Natural killer cell (primary cell): Measurements from ENCODE around the gene GLIS1. TPM values are rescaled to one million over a fixed set of nuclear protein-coding genes. Genes with fewer than 3 reads are reported as not detected.

Experiments
- ATAC-seq, 3 donors: fragments of 150-1000 bp in 2 of 3; fragments of 200-7000 bp in 1 of 3; cut with Tn5 transposase; 1 replicate in 1 of 3; 2 replicates in 2 of 3; pipeline ENCODE4 v1.10.0; 2021; ENCODE audit warnings: mild to moderate bottlenecking in 2 of 3, moderate library complexity in 2 of 3
- DNase-seq, 2 donors: peaks; one replicate each; pipeline versions ENCODE4 v3.0.0 to v3.0.0-alpha.2; 2013 to 2021; ENCODE audit warnings: mixed read lengths in 1 of 2
- H3K27ac ChIP-seq: one replicate; pipeline ENCODE4 v1.5.1; 2013; ENCODE audit warnings: mild to moderate bottlenecking, low read length
- H3K27me3 ChIP-seq: one replicate; pipeline ENCODE4 v1.6.1; 2013; ENCODE audit warnings: low read length; ENCODE audit not compliant: control insufficient read depth, insufficient read depth
- H3K36me3 ChIP-seq: one replicate; pipeline ENCODE4 v1.6.1; 2013; ENCODE audit warnings: low read length; ENCODE audit not compliant: control insufficient read depth, insufficient read depth
- H3K4me1 ChIP-seq: one replicate; pipeline ENCODE4 v1.6.1; 2013; ENCODE audit warnings: low read length; ENCODE audit not compliant: control insufficient read depth, insufficient read depth
- H3K4me3 ChIP-seq: one replicate; pipeline ENCODE4 v1.5.1; 2013; ENCODE audit warnings: low read length
- H3K9me3 ChIP-seq: one replicate; pipeline ENCODE4 v1.6.1; 2013; ENCODE audit warnings: low read length; ENCODE audit not compliant: control insufficient read depth, insufficient read depth
- H3K27ac Mint-ChIP-seq, 2 donors: one replicate each; pipeline ENCODE4 v1.8.0; 2022; ENCODE audit warnings: mild to moderate bottlenecking in 2 of 2, mixed read lengths in 2 of 2, moderate library complexity in 1 of 2
- H3K27me3 Mint-ChIP-seq, 2 donors: one replicate each; pipeline ENCODE4 v1.8.0; 2022; ENCODE audit warnings: low read depth in 2 of 2, mixed read lengths in 2 of 2
- H3K36me3 Mint-ChIP-seq: one replicate; pipeline ENCODE4 v1.8.0; 2022; ENCODE audit warnings: mixed read lengths
- H3K4me1 Mint-ChIP-seq, 2 donors: one replicate each; pipeline ENCODE4 v1.8.0; 2022; ENCODE audit warnings: mixed read lengths in 2 of 2
- H3K4me3 Mint-ChIP-seq: one replicate; pipeline ENCODE4 v1.8.0; 2022; ENCODE audit warnings: mild to moderate bottlenecking, moderate library complexity, mixed read lengths
- H3K9me3 Mint-ChIP-seq, 2 donors: one replicate each; pipeline ENCODE4 v1.8.0; 2022; ENCODE audit warnings: mixed read lengths in 2 of 2
- WGBS: methylation state at CpG from one replicate; pipeline ENCODE4 v1.1.7; 2013; ENCODE audit warnings: missing lambda C conversion rate; ENCODE audit not compliant: insufficient coverage; 5-methylcytosine and 5-hydroxymethylcytosine counted together
- intact Hi-C: fragments of 100-400 bp; cut with micrococcal nuclease; formaldehyde crosslinking; loops from one replicate; pipeline ENCODE4 v1.14.2; 2022
- total RNA-seq, 4 donors: library from RNA; stranded (reverse); fragments of 120-200 nt in 1 of 4; gene quantifications; one replicate each; pipeline versions ENCODE4 v1.2.3 to v1.2.4, GENCODE V29; 2013 to 2022
- TF ChIP-seq, protein P1 (sequence below): fragments of 200-600 bp; IDR thresholded peaks from one replicate; pipeline ENCODE4 v1.8.0; 2022; ENCODE audit warnings: antibody characterized with exemption

The GLIS1 gene
- total RNA-seq, 3 donors from 2014 or later (not counting 1 experiment from before 2014, with no cell fraction given): not detected

DNA sequence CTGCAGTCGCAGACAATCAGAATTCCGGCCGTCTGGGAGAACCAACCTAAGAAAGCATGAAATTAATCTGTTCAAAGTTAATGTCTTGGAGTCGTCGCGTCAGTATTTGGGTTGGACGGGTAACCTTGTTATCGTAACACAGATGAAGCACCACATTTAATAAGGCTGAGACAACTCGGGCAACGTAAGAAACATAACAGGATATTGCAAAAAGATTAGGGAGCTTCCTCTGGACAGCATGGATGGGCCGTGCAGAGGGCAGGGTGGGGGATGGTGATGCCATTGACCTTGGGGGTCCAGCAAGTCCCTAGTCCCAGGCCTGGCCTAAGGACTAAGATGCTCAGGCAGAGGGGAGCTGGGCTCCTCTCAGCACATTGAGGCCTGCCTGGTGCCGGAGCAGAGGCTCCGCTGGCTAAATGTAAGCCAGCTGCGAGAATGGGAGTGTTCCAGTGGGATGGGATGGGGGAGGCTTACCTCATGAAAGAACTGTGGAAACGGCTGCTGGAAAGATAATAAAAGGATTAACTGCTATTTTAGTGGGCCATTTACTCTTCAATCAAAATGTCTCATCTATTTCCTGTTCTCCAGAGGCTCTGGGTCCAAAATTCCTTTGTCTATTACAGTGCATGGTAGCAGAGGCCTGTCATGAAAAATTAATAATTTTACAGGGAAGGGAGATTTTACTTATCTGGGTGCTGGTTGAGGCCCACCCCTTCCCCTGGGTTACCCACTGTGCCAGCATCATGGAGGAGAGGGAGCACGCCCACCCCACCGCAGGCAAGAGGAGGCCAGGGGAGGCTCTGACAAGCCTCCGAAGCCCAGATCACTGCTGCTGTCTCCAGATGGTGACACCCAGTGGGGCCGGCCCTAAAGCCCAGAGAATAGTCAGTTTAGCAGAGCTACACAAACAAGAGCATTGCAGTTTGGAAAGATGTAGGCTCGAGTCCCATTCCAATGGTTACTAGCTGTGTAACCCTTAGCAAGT lies 148.1 kb downstream of the GLIS1 start:
- Histone ChIP-seq H3K36me3 (no peaks in the 10 kb centered on the region), H3K4me3 (no peak overlapping the region), H3K4me1 (peaks cover 5% of the 10 kb centered on the region), H3K9me3 (no peaks in the 10 kb centered on the region), H3K27me3 (peaks cover 7% of the 10 kb centered on the region), H3K27ac (no peak overlapping the region)
- TF ChIP-seq, protein P1, sequence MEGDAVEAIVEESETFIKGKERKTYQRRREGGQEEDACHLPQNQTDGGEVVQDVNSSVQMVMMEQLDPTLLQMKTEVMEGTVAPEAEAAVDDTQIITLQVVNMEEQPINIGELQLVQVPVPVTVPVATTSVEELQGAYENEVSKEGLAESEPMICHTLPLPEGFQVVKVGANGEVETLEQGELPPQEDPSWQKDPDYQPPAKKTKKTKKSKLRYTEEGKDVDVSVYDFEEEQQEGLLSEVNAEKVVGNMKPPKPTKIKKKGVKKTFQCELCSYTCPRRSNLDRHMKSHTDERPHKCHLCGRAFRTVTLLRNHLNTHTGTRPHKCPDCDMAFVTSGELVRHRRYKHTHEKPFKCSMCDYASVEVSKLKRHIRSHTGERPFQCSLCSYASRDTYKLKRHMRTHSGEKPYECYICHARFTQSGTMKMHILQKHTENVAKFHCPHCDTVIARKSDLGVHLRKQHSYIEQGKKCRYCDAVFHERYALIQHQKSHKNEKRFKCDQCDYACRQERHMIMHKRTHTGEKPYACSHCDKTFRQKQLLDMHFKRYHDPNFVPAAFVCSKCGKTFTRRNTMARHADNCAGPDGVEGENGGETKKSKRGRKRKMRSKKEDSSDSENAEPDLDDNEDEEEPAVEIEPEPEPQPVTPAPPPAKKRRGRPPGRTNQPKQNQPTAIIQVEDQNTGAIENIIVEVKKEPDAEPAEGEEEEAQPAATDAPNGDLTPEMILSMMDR: no peak
- WGBS: 95% methylated on average over 19 of the region's 20 CpGs
- Mint-ChIP-seq H3K27ac (no peak overlapping the region), H3K9me3 (no peaks in the 10 kb centered on the region), H3K4me3 (no peak overlapping the region), H3K4me1 (peaks cover 7 to 13% of the 10 kb centered on the region in 2 donors), H3K27me3 (peaks cover 41 to 48% of the 10 kb centered on the region in 2 donors), H3K36me3 (no peaks in the 10 kb centered on the region)
- intact Hi-C loops: loop anchor here (5.0 kb wide), 1 partner anchor 104 kb away; no protein-coding TSS in a partner anchor
- ATAC-seq (no peak), DNase-seq (no peak)

DNA sequence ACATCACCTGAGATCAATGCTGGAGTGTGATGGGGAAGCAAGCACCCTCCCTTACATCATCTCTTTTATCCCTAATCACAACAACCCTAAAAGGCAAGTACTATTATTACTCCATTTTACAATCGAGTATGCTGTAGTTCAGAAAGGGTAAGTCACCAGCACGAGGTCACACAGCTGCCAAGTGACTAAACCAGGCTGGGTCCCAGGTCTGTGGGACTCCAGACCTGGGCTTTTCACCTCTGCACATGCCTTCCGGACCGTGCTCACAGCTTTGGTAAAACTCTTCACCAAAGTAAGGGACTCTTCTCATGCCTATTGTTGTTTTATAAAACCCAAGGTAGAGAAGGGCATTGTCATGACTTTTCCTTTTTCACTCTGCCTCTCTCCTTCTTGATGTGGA lies 148.9 kb downstream of the GLIS1 start:
- Mint-ChIP-seq H3K4me3 (no peak overlapping the region), H3K36me3 (no peaks in the 10 kb centered on the region), H3K4me1 (peaks cover 11 to 19% of the 10 kb centered on the region in 2 donors), H3K9me3 (no peaks in the 10 kb centered on the region), H3K27me3 (peaks cover 41 to 52% of the 10 kb centered on the region in 2 donors), H3K27ac (no peak overlapping the region)
- ATAC-seq (no peak), DNase-seq (no peak)
- Histone ChIP-seq H3K27ac (no peak overlapping the region), H3K27me3 (peaks cover 7% of the 10 kb centered on the region), H3K4me3 (no peak overlapping the region), H3K4me1 (peaks cover 12% of the 10 kb centered on the region), H3K9me3 (no peaks in the 10 kb centered on the region), H3K36me3 (no peaks in the 10 kb centered on the region)
- TF ChIP-seq, protein P1: no peak
- 84% methylated on average over 4 of the region's 4 CpGs for WGBS
- intact Hi-C loops: loop anchor here (5.0 kb wide), 1 partner anchor 103 kb away; no protein-coding TSS in a partner anchor

DNA sequence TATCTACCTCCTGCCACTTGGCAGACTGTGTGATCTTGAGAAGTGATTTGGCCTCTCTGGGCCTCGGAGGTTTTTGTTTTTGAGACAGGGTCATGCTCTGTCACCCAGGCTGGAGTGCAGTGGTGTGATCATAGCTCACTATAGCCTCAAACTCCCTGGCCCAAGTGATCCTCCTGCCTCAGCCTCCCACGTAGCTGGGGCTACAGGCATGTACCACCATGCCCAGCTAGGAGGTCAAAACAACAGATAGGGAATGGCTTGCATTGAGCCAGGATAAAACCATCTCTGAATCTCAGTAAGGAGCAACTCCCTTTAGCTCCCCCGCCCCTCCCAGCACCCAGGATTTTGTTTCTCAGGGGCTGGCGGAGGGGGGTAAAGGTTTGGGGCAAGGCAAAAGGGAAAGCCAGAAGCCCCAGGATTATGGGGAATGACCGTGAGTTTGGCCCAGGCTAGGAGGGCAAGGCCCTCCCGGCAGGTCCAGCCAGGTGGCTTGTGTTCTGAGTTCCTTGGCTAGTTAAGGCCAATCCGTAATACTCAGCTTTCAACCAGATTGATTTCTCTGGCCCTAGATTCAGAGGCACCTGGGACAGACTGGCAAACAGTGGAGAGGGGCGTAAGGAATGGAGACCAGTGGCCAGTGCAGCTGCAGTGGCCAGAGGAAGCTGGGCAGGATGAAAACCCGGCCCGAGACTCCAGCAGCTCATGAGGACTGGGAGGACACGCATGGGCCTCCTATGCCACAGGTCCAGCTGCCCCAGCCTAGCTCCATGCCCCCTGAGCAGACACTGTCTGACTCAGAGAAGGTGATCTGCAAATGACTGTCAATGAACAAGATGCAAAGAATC lies 149.7 kb downstream of the GLIS1 start:
- no peaks in the 10 kb centered on the region for H3K9me3 ChIP-seq
- Mint-ChIP-seq H3K27me3 (peaks cover 42 to 59% of the 10 kb centered on the region in 2 donors), H3K9me3 (no peaks in the 10 kb centered on the region), H3K36me3 (no peaks in the 10 kb centered on the region), H3K4me1 (peaks cover 20 to 27% of the 10 kb centered on the region in 2 donors), H3K4me3 (no peak overlapping the region), H3K27ac (no peak overlapping the region)
- H3K36me3 ChIP-seq: no peaks in the 10 kb centered on the region
- DNase-seq (no peak), ATAC-seq (no peak)
- intact Hi-C loops: no loop called here
- no peak overlapping the region for H3K4me3 ChIP-seq
- no peak overlapping the region for H3K27ac ChIP-seq
- 92% methylated on average over 11 of the region's 11 CpGs for WGBS
- H3K4me1 ChIP-seq: peaks cover 20% of the 10 kb centered on the region
- TF ChIP-seq, protein P1: no peak
- peaks cover 7% of the 10 kb centered on the region for H3K27me3 ChIP-seq
